K562 (cell line): ENCODE measurements around the gene GAB2. TPM values are rescaled to one million over a fixed set of nuclear protein-coding genes. Genes with fewer than 3 reads are reported as not detected.

ENCODE experiments used
- ATAC-seq: fragments of 200-7000 bp; cut with Tn5 transposase; 3 replicates; pipeline ENCODE4 v1.9.1; 2020; ENCODE audit warnings: moderate library complexity
- BruUV-seq: library from RNA; stranded (reverse); fragments of 400-500 nt; replicated peaks from 2 replicates; lab custom pipeline; 2021; lab: Mats Ljungman, UMichigan
- CTCF ChIA-PET: fragments of 300-600 bp; formaldehyde crosslinking; extraction: SDS; loops from one replicate; lab custom pipeline; 2021; ENCODE audit warnings: low intra/inter-chr PET ratio; lab: Yijun Ruan, JAX
- POLR2A ChIA-PET: fragments of 300-600, 350-650 bp; sonication (Branson Sonifier 250); formaldehyde crosslinking; extraction: SDS; loops from one replicate; lab custom pipeline; 2021; ENCODE audit warnings: antibody characterized with exemption, inconsistent platforms; lab: Yijun Ruan, JAX
- DNase-seq, 4 experiments: peaks; one replicate each; pipeline versions ENCODE4 v3.0.0 to v3.0.0-alpha.2; 2011 to 2018; ENCODE audit warnings: low spot score in 3 of 4, mixed read lengths in 3 of 4; ENCODE audit errors: extremely low read depth in 1 of 4
- FAIRE-seq: peaks from 2 replicates; lab custom pipeline; 2011; peaks lifted over from hg19 to GRCh38; lab: Jason Lieb, UNC
- H2AFZ ChIP-seq: 2 replicates; pipeline ENCODE4 v1.6.0; 2011; ENCODE audit warnings: low read depth, low read length, control low read depth, inconsistent platforms
- H3K27ac ChIP-seq: fragments of 200-600 bp; 3 replicates; pipeline ENCODE4 v1.8.0; 2011; ENCODE audit warnings: low read depth, mild to moderate bottlenecking, control low read depth, inconsistent platforms, low read length, moderate library complexity, mixed read lengths; ENCODE audit errors: extremely low read depth
- H3K27me3 ChIP-seq, 2 experiments: fragments of 300-600 bp in 1 of 2; 2 replicates in 1 of 2; 3 replicates in 1 of 2; pipeline versions ENCODE4 v1.6.0 to v1.8.0; 2011; ENCODE audit warnings: inconsistent platforms in 2 of 2, low read length in 2 of 2, mild to moderate bottlenecking in 1 of 2, mixed read lengths in 1 of 2, moderate library complexity in 1 of 2; ENCODE audit not compliant: control insufficient read depth in 2 of 2, insufficient read depth in 2 of 2
- H3K36me3 ChIP-seq: fragments of 300-600 bp; 3 replicates; pipeline ENCODE4 v1.8.0; 2011; ENCODE audit warnings: mild to moderate bottlenecking, low read length, inconsistent platforms; ENCODE audit not compliant: control insufficient read depth, insufficient read depth
- H3K4me1 ChIP-seq, 2 experiments: fragments of 200-600 bp in 1 of 2; replicated peaks in 1 of 2; 2 replicates in 1 of 2; 3 replicates in 1 of 2; pipeline versions ENCODE4 v1.5.1 to v1.8.0; 2011; ENCODE audit warnings: inconsistent platforms in 2 of 2, low read length in 2 of 2, mild to moderate bottlenecking in 1 of 2, mixed read lengths in 1 of 2, moderate library complexity in 1 of 2; ENCODE audit not compliant: control insufficient read depth in 2 of 2, insufficient read depth in 2 of 2
- H3K4me2 ChIP-seq: 2 replicates; pipeline ENCODE4 v1.6.1; 2011; ENCODE audit warnings: low read length, control low read depth, inconsistent platforms, mixed read lengths; ENCODE audit not compliant: insufficient read depth
- H3K4me3 ChIP-seq: fragments of 200-600 bp; sonication (generic), shearing (Covaris generic); 2 replicates; pipeline ENCODE4 v1.5.1; 2016; ENCODE audit warnings: control low read depth, inconsistent platforms
- H3K79me2 ChIP-seq: fragments of 200-600 bp; 3 replicates; pipeline ENCODE4 v1.8.0; 2011; ENCODE audit warnings: low read length, inconsistent platforms; ENCODE audit not compliant: control insufficient read depth, insufficient read depth
- H3K9ac ChIP-seq, 2 experiments: 2 replicates each; pipeline versions ENCODE4 v1.6.0 to v1.6.1; 2011; ENCODE audit warnings: low read depth in 2 of 2, low read length in 2 of 2, control low read depth in 1 of 2, inconsistent platforms in 1 of 2, mild to moderate bottlenecking in 1 of 2, mixed read lengths in 1 of 2; ENCODE audit not compliant: insufficient read depth in 1 of 2
- H3K9me1 ChIP-seq: one replicate; pipeline ENCODE4 v1.6.0; 2011; ENCODE audit warnings: inconsistent platforms, mild to moderate bottlenecking, low read length, moderate library complexity; ENCODE audit not compliant: control insufficient read depth, insufficient read depth
- H3K9me3 ChIP-seq: replicated peaks from 2 replicates; pipeline ENCODE4 v1.5.1; 2011; ENCODE audit warnings: low read depth, low read length, inconsistent platforms; ENCODE audit not compliant: control insufficient read depth, insufficient read depth
- H4K20me1 ChIP-seq: replicated peaks from 2 replicates; pipeline ENCODE4 v1.6.1; 2011; ENCODE audit warnings: low read length, inconsistent platforms, mixed read lengths; ENCODE audit not compliant: control insufficient read depth, insufficient read depth
- BRCA1 ChIP-seq, 2 experiments: fragments of 450-650 bp in 1 of 2; sonication (generic) in 1 of 2; formaldehyde crosslinking in 1 of 2; IDR thresholded peaks; 2 replicates each; pipeline versions ENCODE4 v1.5.0 to v1.6.1; 2017 to 2020; ENCODE audit warnings: mild to moderate bottlenecking in 1 of 2, missing genetic modification reagents in 1 of 2
- CCNT2 ChIP-seq: IDR thresholded peaks from 2 replicates; pipeline ENCODE4 v1.6.1; 2011; ENCODE audit warnings: borderline replicate concordance, low read depth, mild to moderate bottlenecking, moderate library complexity, mixed read lengths, low read length; ENCODE audit not compliant: insufficient read length; ENCODE audit errors: extremely low read depth
- MAFK ChIP-seq: IDR thresholded peaks from 2 replicates; pipeline ENCODE4 v1.6.1; 2011; ENCODE audit warnings: low read length, improper control_type of control experiment
- NR2C1 ChIP-seq, 2 experiments: fragments of 450-650 bp; IDR thresholded peaks; 2 replicates each; pipeline ENCODE4 v1.6.1; 2017; ENCODE audit warnings: mild to moderate bottlenecking in 2 of 2, antibody characterized with exemption in 1 of 2, inconsistent platforms in 1 of 2, missing compliant biosample characterization in 1 of 2, missing genetic modification characterization in 1 of 2
- OTX1 ChIP-seq: fragments of 450-650 bp; formaldehyde crosslinking; IDR thresholded peaks from 2 replicates; pipeline ENCODE4 v1.4.0; 2022; ENCODE audit warnings: mild to moderate bottlenecking
- POLR2B ChIP-seq: fragments of 450-650 bp; IDR thresholded peaks from 2 replicates; pipeline ENCODE4 v1.6.1; 2018; ENCODE audit warnings: low read depth; ENCODE audit not compliant: partially characterized antibody
- POLR2G ChIP-seq: fragments of 200-400 bp; formaldehyde crosslinking; IDR thresholded peaks from 2 replicates; pipeline ENCODE4 v1.6.1; 2017; ENCODE audit warnings: low read depth, mild to moderate bottlenecking, antibody characterized with exemption, low read length, moderate library complexity
- RREB1 ChIP-seq: fragments of 250-450 bp; sonication (Bioruptor Pico); IDR thresholded peaks from 2 replicates; pipeline ENCODE4 v1.4.0; 2020
- SMARCA5 ChIP-seq: fragments of 450-650 bp; IDR thresholded peaks from 2 replicates; pipeline ENCODE4 v1.6.1; 2016
- SRSF9 ChIP-seq: fragments of 200-400 bp; formaldehyde crosslinking; IDR thresholded peaks from 2 replicates; pipeline ENCODE4 v1.6.1; 2017; ENCODE audit warnings: low read depth, low read length, borderline replicate concordance
- TCF3 ChIP-seq: sonication (generic); formaldehyde crosslinking; IDR thresholded peaks from 2 replicates; pipeline ENCODE4 v1.4.0; 2020; ENCODE audit warnings: mild to moderate bottlenecking, missing genetic modification reagents
- USF2 ChIP-seq: sonication (generic); formaldehyde crosslinking; IDR thresholded peaks from 2 replicates; pipeline ENCODE4 v1.5.0; 2020; ENCODE audit warnings: missing genetic modification reagents
- ZNF3 ChIP-seq: fragments of 250-450 bp; sonication (Bioruptor Pico); IDR thresholded peaks from 2 replicates; pipeline ENCODE4 v1.5.0; 2021; ENCODE audit warnings: mild to moderate bottlenecking, moderate library complexity
- WGBS: fragments of 100-300 bp; shearing (Covaris generic); methylation state at CpG from one replicate; pipeline ENCODE4 v1.1.6; 2016; ENCODE audit warnings: low coverage, mixed read lengths; ENCODE audit not compliant: insufficient coverage; ENCODE audit errors: missing lambda C conversion rate; 5-methylcytosine and 5-hydroxymethylcytosine counted together
- in situ Hi-C: fragments of 300-500 bp; cut with MboI; formaldehyde crosslinking; loops from 4 replicates; pipeline ENCODE4 v1.15.0; 2018; ENCODE audit warnings: inconsistent platforms, mixed read lengths
- intact Hi-C: fragments of 100-400 bp; cut with micrococcal nuclease; formaldehyde crosslinking; loops from 2 replicates; pipeline ENCODE4 v1.14.2; 2022
- polyA plus RNA-seq, 8 experiments: library from polyadenylated mRNA; depleted of rRNA in 4 of 8; stranded (reverse) in 5 of 8; unstranded in 3 of 8; fragments of >200 nt; fragmentation: Nextera tagmentation in 2 of 8; fragmentation: Illumina TruSeq in 1 of 8; extraction: Ambion mirVana in 2 of 8; extraction: Trizol in 1 of 8; gene quantifications; 2 replicates each; pipeline versions ENCODE4 v1.2.1 to v1.2.3, GENCODE V29; 2011 to 2014; ENCODE audit warnings: inconsistent platforms in 1 of 8, missing spikeins in 1 of 8
- total RNA-seq, 7 experiments: library from RNA; depleted of rRNA in 6 of 7; stranded (reverse); fragments of >200 nt in 6 of 7; fragmentation: Illumina TruSeq in 2 of 7; extraction: Trizol in 2 of 7; gene quantifications; 2 replicates each; pipeline versions ENCODE4 v1.2.1 to v1.2.3, GENCODE V29; 2011 to 2021; ENCODE audit warnings: low replicate concordance in 1 of 7

The GAB2 gene
- total and polyA plus RNA-seq, 9 of the 15 experiments (the other 6 are each of a cell fraction or from before 2014, with no cell fraction given), result 2.3 to 35.2 (median 16.1) TPM

- Histone ChIP-seq H3K9ac (peak overlapping the region in 1 of 2 experiments; percentile 63; a peak in 1 of 4 replicates), H4K20me1 (no peaks in the 10 kb centered on the region), H3K79me2 (no peaks in the 10 kb centered on the region), H3K4me2 (no peak overlapping the region), H3K27me3 (no peaks in the 10 kb centered on the region), H3K9me1 (peaks cover 3% of the 10 kb centered on the region), H3K36me3 (peaks cover 88% of the 10 kb centered on the region; the same call in 2 of the 3 replicates), H3K9me3 (no peaks in the 10 kb centered on the region), H3K4me1 (peaks cover 3 to 12% of the 10 kb centered on the region in 2 experiments; a peak in 3 of 5 replicates), H3K27ac (0 out of 3 replicates have a peak overlapping the region, but pooled peaks have one; percentile 22), H3K4me3 (no peak overlapping the region), H2AFZ (no peak overlapping the region)
- no peak for FAIRE-seq
- intact Hi-C loops, result no loop called here
- no peak for ATAC-seq
- 85% methylated on average over 12 of the region's 14 CpGs for WGBS
- POLR2A ChIA-PET, result interaction anchor here (0.6 to 1.2 kb wide), 3 partner anchors 10 to 209 kb away, joined by 3 to 8 read pairs (median 3); no protein-coding TSS in a partner anchor
- in situ Hi-C loops, result no loop called here
- DNase-seq, result no peak
- CTCF ChIA-PET, result interaction anchor here (0.7 kb wide), 1 partner anchor 293 kb away, joined by 3 read pairs; no protein-coding TSS in a partner anchor
- BruUV-seq, result TSS peak; percentile 43
- TF ChIP-seq RREB1 (CRISPR knock-in tag) (no peak), USF2 (CRISPR knock-in tag) (no peak), SMARCA5 (no peak), POLR2B (peak; percentile 48), BRCA1 (IDR thresholded peaks at IDR 0.05) (no peak), BRCA1 (CRISPR knock-in tag; IDR thresholded peaks at IDR 0.05) (no peak), SRSF9 (no peak), POLR2G (peak; percentile 42; the same call in 1 of the 2 replicates), CCNT2 (no peak), TCF3 (CRISPR knock-in tag) (no peak), OTX1 (CRISPR knock-in tag) (0 out of 2 replicates have a peak, but pooled peaks have one; percentile 8), ZNF3 (CRISPR knock-in tag) (no peak), NR2C1 (IDR thresholded peaks at IDR 0.05) (no peak), NR2C1 (tag; IDR thresholded peaks at IDR 0.05) (0 out of 2 replicates have a peak, but pooled peaks have one; percentile 15), MAFK (no peak)
Observed at GRCh38 chr11:78217650-78218541, 199.7 kb downstream of the GAB2 start.
